HG02642 (cell line): ENCODE measurements around the gene FGD5.

Source experiments
- ATAC-seq: cut with Tn5 transposase; IDR thresholded peaks from one replicate; pipeline ENCODE4 v1.9.1; 2021; ENCODE audit warnings: mild to moderate bottlenecking; ENCODE audit not compliant: unreplicated experiment, poor library complexity

FGD5 gene

GRCh38 chr3:14786369-14786768 lies 32.4 kb upstream of the FGD5 start:
- ATAC-seq = no peak

DNA sequence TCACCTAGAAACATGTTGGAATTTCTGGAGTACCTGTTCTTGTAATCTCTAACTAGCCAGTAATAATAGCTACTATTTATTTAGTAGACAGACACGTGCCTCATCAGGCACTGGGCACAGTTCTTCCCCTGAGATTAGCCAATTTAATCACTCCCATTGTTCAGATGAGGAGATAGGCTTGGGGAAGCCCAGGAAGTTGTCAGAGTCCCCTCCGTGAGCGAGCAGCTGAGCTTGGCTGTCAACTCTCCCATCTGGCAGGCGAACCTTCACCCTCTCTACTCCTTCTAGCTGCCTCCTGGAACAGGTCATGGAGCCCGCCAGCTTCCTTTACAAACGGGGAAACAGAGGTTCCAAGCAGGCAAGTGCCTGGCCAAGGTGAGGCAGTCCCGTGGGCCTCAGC lies 31.1 kb upstream of the FGD5 start:
- ATAC-seq = no peak

GRCh38 chr3:14788644-14789043 lies 30.1 kb upstream of the FGD5 start:
- ATAC-seq = no peak

DNA sequence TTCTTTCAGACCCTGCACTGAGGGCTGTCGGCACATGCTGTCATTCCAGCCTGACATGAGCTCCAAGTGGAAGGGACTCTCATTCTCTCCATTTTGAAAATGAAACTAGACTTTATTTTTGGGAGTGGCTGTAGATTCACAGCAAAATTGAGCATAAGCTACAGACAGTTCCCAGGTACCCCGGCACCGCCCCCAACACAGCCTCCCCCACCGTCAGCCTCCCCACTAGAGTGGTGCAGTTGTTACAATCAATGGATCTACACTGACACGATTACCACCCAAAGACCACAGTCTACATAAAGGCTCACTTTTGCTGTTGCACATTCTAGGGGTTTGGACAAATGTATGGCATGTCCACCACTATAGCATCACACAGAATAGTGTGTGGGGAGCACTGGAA lies 29.5 kb upstream of the FGD5 start:
- no peak for ATAC-seq

GRCh38 chr3:14789640-14790285 lies 29.0 kb upstream of the FGD5 start:
- no peak for ATAC-seq

- no peak for ATAC-seq
These were observed 27.3 kb upstream of the FGD5 start for GRCh38 chr3:14791343-14791945.

DNA sequence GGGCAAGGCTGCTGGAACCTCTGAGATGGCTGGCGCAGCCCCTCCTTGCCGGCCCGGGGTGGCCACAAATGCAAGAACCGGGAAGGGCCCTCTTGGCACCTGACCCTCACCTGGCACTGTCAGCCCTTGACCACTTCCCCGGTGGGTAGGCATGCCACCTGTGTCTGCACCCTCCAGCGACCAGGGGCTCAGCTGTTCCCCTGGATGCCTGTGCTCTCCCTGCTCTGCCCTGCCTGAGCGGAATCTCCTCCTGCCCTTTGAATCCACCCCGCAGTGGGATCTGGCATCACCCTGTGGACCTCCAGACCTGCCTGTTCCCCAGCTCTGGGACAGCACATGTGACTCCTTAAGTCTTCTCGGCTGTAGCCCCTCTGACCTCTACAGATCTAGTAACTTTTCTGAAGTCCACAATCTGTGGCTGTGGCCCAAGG lies 26.1 kb upstream of the FGD5 start:
- no peak for ATAC-seq

- no peak for ATAC-seq
These were observed 25.5 kb upstream of the FGD5 start for GRCh38 chr3:14793126-14793857.

DNA sequence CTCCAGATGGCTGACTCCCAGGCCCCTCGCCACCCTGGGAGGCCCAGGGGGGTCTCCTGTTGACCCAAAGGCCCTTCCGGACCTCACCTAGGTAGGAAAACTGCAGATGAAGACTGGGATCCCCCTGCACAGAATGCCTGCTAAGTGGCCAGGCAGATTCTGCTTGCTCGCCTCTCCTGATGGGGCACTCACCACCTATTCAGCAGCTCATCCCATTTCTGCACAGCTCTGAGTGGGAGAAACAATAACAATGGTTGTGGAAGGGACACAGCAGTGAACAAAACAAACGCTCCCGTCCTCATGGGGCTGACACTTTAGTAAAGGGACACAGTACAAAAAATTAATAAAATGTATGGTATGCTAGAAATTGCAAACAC lies 24.9 kb upstream of the FGD5 start:
- no peak for ATAC-seq

DNA sequence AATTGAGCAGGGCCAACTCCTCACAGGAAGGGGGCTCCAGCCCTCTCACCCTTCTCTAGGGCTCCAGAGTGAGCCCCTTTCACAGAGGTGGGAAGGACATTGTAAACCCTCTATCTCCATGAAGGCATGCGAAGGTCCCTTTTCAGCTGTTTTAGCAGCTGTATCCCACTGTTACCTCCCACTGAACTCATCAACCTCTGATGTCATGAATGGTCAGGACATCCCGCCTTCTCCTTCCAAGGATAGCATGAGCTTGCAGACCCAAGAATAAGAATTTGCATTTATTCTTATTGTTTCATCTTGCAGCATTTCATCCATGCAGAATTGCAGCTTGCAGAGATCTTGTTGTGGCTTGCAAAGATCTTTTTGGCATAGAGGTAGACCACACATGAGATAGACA lies 24.3 kb upstream of the FGD5 start:
- no peak for ATAC-seq

DNA sequence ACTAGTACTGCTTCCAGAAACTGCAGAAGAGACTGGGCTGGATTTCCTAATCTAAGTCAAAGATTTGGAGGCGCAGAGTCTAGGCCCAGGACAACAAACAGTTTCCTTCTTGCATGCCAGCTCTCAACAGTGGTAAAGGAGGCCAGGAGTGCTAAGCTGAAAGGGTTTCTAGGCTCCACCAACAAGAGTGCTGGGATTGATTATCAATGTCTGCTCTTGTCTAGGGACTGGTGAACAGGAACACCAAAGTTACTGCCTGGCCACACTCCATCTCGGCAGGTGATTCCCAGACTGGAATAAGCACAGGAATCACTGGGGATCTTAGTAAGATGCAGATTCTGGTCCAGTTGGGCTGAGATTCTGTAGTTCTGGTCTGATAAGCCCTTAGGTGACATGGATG lies 22.8 kb upstream of the FGD5 start:
- no peak for ATAC-seq

GRCh38 chr3:14796403-14797077 lies 22.2 kb upstream of the FGD5 start:
- ATAC-seq = no peak

DNA sequence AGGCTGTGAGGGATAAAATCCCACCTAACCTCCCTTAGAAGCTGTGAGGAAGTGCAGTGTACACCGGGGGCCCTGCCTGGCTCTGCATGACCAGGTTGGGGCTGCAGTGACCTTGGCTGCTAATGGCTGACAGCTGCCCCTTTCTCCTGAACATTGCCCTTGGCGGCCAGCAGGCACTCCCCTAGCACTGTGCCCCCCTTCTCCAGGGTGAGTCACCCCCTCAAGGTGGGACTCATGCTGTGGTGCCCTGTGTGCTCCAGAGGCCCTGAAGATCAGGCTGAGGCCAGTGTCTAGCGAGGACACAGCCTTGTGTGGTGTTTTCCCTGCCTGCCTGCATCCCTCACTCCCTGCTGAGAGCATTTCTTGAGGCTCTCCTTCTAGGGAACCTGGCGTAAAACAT lies 21.0 kb upstream of the FGD5 start:
- ATAC-seq = no peak

- ATAC-seq = no peak
These were observed 20.5 kb upstream of the FGD5 start for GRCh38 chr3:14798231-14798630.

GRCh38 chr3:14799146-14799545 lies 19.6 kb upstream of the FGD5 start:
- ATAC-seq = no peak

DNA sequence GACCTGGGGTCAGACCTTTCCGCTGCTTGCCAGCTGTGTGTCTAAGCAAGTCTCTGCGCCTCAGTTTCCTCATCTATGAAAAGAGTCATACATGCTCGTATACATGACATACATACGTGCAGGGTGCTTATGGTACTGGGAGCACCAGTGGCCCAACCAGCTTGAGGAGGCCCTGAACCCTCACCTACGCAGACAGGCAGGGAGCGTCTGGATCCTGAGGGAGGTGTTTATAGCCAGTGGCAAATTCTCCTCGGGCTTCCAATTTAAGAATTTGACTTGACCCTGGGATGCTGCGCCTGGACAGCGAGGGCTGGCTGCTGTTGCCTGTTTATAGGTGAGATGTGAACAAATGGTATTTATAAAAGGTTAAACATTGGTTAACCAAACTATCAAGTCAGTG lies 17.7 kb upstream of the FGD5 start:
- no peak for ATAC-seq

- no peak for ATAC-seq
These were observed 16.9 kb upstream of the FGD5 start for GRCh38 chr3:14801668-14802380.

DNA sequence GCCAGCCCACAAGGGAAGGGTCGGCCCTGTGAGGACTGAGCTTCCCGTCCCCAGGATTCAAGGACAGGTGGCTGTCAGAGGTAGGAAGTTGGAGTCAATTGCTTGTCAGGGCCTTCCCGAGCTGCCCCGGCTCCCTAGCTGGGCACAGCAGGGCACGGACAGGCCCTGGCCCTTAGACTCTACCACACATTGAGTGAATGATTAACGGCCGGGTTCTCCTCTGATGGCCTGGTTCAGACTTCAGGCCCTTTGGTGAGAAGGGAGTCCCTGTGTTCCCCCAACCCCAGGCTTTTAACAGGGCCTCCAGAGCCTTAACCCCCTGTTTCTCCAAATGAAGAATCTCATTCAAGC lies 16.4 kb upstream of the FGD5 start:
- ATAC-seq = no peak

DNA sequence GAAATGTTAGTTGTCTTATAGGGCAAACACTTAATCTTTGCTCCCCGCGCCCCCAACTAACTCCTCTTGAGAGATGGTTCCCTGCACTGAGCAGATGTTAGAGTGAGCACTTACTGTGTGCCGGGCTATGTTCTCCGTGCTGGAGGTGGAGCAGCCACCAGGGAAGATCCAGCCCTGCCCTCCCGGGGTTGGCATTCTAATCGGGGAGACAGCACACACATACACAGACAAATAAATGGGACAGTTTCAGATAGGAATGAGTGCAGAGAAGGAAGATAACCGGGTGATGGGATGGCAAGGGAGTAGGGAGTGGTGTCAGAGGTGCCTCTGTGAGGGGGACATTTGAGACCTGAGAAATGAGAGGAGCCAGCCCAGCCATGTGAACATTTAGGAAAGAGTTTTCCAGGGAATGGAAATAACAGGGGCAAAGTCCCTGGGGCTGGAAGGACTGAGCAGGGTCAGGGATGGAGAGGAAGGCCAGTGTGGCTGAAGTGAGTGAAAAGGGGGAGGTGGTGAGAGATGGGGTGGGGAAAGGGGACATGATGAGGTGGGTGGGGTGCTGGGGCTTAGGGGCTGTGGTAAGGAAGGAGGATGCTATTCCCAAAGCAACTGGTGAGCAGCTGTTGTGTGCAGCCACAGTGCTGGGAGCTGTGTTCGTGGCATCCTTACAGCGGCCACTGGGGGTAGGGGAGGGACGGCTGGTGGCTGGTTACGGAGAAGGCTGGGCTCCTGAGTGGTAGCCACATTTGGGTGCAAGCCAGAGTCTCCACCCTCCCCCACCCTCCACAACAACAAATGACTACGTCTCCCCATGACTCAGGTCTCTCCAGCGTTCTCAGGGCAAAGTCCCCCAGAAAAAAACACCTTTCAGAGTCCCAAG lies 15.4 kb upstream of the FGD5 start:
- no peak for ATAC-seq
